B cell (primary cell): Measurements from ENCODE around the gene XPC.

ENCODE experiments used
- CTCF ChIP-seq: fragments of 200-600 bp; IDR thresholded peaks from one replicate; pipeline ENCODE4 v1.8.0; 2022; ENCODE audit warnings: antibody characterized with exemption, mild to moderate bottlenecking
- EZH2 ChIP-seq: IDR thresholded peaks from 2 replicates; pipeline ENCODE4 v1.6.1; 2012; ENCODE audit warnings: borderline replicate concordance, low read depth, mild to moderate bottlenecking, moderate library complexity, low read length; ENCODE audit not compliant: insufficient read depth, poor library complexity, severe bottlenecking

- TF ChIP-seq CTCF = no peak
- TF ChIP-seq EZH2 = no peak
Measured at GRCh38 chr3:14218355-14218754, 40.0 kb upstream of the XPC start.
